ENCODE results near the gene RNF8. TPM values are rescaled to one million over a fixed set of nuclear protein-coding genes. Genes with fewer than 3 reads are reported as not detected.

The RNF8 gene
- total RNA-seq, 1 donor from 2014 or later: 20.7 TPM

Small RNAs within 50 kb of the gene (small RNA-seq; reads per million reads assigned to genes)
- gene RN7SL273P (ENCODE audit: low replicate concordance): not detected

Other genes with a start within 250 kb of the RNF8 start
- gene PIM1, start 183.8 kb upstream of the RNF8 start, total RNA-seq: 34.1 TPM
- 7.0 TPM for gene TBC1D22B, start 96.2 kb upstream of the RNF8 start, total RNA-seq
- 0.31 TPM for gene TMEM217, start 95.8 kb upstream of the RNF8 start, total RNA-seq
- 41.0 TPM for gene CMTR1, start 79.2 kb downstream of the RNF8 start, total RNA-seq
- 15.1 TPM for gene CCDC167, start 145.9 kb downstream of the RNF8 start, total RNA-seq